ENCODE measurements around the gene MEGF9.

MEGF9 gene

GRCh38 chr9:120730654-120731514 is 16.6 kb upstream of the MEGF9 start:
- no peak for DNase-seq (ENCODE audit: low read depth in 2 of 2)

GRCh38 chr9:120729791-120730241 is 15.5 kb upstream of the MEGF9 start:
- DNase-seq (ENCODE audit: low read depth in 2 of 2), result no peak

- DNase-seq (ENCODE audit: low read depth in 2 of 2), result no peak
Measured at GRCh38 chr9:120726484-120726883, 12.2 kb upstream of the MEGF9 start.

GRCh38 chr9:120725907-120726306 is 11.6 kb upstream of the MEGF9 start:
- DNase-seq (ENCODE audit: low read depth in 2 of 2), result no peak

GRCh38 chr9:120724757-120725400 is 10.6 kb upstream of the MEGF9 start:
- DNase-seq (ENCODE audit: low read depth in 2 of 2), result no peak

- DNase-seq (ENCODE audit: low read depth in 2 of 2), result no peak
Measured at GRCh38 chr9:120723565-120723964, 9.3 kb upstream of the MEGF9 start.

- DNase-seq (ENCODE audit: low read depth in 2 of 2), result no peak
Measured at GRCh38 chr9:120720404-120720803, 6.1 kb upstream of the MEGF9 start.

GRCh38 chr9:120718316-120718715 is 4.0 kb upstream of the MEGF9 start:
- DNase-seq (ENCODE audit: low read depth in 2 of 2), result no peak

- DNase-seq (ENCODE audit: low read depth in 2 of 2), result no peak
Measured at GRCh38 chr9:120717176-120717575, 2.9 kb upstream of the MEGF9 start.

- DNase-seq (ENCODE audit: low read depth in 2 of 2), result no peak
Measured at GRCh38 chr9:120716483-120716882, 2.2 kb upstream of the MEGF9 start.

- no peak for DNase-seq (ENCODE audit: low read depth in 2 of 2)
Measured at GRCh38 chr9:120715389-120715924, 1.2 kb upstream of the MEGF9 start.

- no peak for DNase-seq (ENCODE audit: low read depth in 2 of 2)
Measured at GRCh38 chr9:120714846-120715388, 647 bp upstream of the MEGF9 start.

GRCh38 chr9:120713257-120714087 is 798 bp downstream of the MEGF9 start:
- no peak for DNase-seq (ENCODE audit: low read depth in 2 of 2)

GRCh38 chr9:120712539-120713031 is 1.7 kb downstream of the MEGF9 start:
- DNase-seq (ENCODE audit: low read depth in 2 of 2), result no peak

GRCh38 chr9:120711841-120712538 is 2.3 kb downstream of the MEGF9 start:
- no peak for DNase-seq (ENCODE audit: low read depth in 2 of 2)

- no peak for DNase-seq (ENCODE audit: low read depth in 2 of 2)
Measured at GRCh38 chr9:120711354-120711753, 2.9 kb downstream of the MEGF9 start.

- no peak for DNase-seq (ENCODE audit: low read depth in 2 of 2)
Measured at GRCh38 chr9:120710110-120710981, 3.9 kb downstream of the MEGF9 start.

- no peak for DNase-seq (ENCODE audit: low read depth in 2 of 2)
Measured at GRCh38 chr9:120708526-120709224, 5.6 kb downstream of the MEGF9 start.

- DNase-seq (ENCODE audit: low read depth in 2 of 2), result no peak
Measured at GRCh38 chr9:120707170-120707569, 7.1 kb downstream of the MEGF9 start.

Measured in stimulated activated CD4-positive, alpha-beta T cell treated with anti-CD3 and anti-CD28 coated beads, Interleukin-15, amount 100 ng/mL, for 48 hours (primary cell).